Cardiac fibroblast (primary cell): Measurements from ENCODE around the gene OSBPL10.

Experiments
- DNase-seq, 2 donors: peaks; one replicate each; pipeline versions ENCODE4 v3.0.0 to v3.0.0-alpha.2; 2010; ENCODE audit warnings: low read depth in 2 of 2
- H3K4me3 ChIP-seq, 2 donors: replicated peaks in 1 of 2; 1 replicate in 1 of 2; 2 replicates in 1 of 2; pipeline ENCODE4 v1.5.1; 2011; ENCODE audit warnings: low read depth in 2 of 2, low read length in 2 of 2, mild to moderate bottlenecking in 2 of 2, moderate library complexity in 1 of 2
- TF ChIP-seq, protein P1 (sequence below): IDR thresholded peaks from one replicate; pipeline ENCODE4 v1.5.1; 2011; ENCODE audit warnings: low read depth, mild to moderate bottlenecking, low read length, inconsistent platforms

OSBPL10 gene

DNA sequence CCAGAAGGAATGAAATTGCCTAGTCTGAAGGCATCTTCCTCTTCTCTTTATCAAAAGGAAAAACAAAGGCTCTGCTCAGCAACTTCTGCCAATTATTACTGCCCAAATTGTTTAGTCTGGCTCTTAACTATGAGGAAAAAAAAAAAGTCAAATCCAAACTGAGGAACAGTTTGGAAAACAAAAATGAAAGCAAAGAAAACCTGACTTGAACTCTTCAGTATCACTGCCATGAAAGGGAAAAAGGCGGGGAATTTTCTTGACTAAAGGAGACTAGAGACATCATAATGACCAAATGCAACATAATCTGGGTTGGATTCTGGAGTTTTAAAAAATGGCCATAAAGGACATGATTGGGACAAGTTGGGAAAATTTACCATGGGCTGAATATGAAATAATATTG lies 292.1 kb downstream of the OSBPL10 start:
- TF ChIP-seq, protein P1, sequence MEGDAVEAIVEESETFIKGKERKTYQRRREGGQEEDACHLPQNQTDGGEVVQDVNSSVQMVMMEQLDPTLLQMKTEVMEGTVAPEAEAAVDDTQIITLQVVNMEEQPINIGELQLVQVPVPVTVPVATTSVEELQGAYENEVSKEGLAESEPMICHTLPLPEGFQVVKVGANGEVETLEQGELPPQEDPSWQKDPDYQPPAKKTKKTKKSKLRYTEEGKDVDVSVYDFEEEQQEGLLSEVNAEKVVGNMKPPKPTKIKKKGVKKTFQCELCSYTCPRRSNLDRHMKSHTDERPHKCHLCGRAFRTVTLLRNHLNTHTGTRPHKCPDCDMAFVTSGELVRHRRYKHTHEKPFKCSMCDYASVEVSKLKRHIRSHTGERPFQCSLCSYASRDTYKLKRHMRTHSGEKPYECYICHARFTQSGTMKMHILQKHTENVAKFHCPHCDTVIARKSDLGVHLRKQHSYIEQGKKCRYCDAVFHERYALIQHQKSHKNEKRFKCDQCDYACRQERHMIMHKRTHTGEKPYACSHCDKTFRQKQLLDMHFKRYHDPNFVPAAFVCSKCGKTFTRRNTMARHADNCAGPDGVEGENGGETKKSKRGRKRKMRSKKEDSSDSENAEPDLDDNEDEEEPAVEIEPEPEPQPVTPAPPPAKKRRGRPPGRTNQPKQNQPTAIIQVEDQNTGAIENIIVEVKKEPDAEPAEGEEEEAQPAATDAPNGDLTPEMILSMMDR, result no peak
- H3K4me3 ChIP-seq, result no peak overlapping the region
- DNase-seq, result peak in 1 of 2 donors; percentile 13

DNA sequence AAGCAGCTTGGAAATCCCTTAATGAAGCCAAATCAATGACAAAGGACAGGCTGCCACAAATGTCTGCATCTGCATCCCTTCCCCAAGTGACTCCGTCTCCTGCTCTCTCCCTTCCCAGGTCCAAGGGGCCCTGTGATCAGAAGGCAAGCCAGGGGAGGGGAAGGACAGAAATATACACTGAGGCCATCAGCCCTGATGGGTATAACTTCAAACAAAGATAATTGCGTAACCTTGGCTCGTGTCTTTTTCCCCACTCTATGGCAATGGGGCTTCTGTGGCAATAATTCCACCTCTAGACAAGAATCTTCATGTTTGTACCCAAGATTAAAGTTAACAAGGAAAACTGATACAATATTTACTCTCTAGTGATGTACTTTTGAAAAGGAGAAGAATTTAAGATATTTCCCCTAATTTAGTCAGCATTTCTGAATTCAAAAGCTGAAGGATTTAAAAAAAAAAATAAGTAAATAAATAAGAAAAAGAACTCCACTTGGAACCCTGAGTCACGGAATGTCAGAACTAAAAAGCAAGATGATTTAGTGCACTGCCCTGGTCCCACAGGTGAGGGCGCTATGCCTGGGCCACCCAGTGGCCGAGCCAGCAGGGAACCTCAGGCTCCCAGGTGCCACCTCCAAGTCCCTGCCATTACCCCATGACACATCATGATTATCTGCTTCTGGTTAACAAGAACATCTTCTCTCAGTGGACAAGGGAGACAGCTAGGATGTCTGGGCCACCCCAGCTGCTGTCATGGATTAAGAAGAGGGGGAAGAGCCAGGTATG lies 293.9 kb downstream of the OSBPL10 start:
- TF ChIP-seq, protein P1, result no peak
- DNase-seq, result no peak
- H3K4me3 ChIP-seq, result no peak overlapping the region

DNA sequence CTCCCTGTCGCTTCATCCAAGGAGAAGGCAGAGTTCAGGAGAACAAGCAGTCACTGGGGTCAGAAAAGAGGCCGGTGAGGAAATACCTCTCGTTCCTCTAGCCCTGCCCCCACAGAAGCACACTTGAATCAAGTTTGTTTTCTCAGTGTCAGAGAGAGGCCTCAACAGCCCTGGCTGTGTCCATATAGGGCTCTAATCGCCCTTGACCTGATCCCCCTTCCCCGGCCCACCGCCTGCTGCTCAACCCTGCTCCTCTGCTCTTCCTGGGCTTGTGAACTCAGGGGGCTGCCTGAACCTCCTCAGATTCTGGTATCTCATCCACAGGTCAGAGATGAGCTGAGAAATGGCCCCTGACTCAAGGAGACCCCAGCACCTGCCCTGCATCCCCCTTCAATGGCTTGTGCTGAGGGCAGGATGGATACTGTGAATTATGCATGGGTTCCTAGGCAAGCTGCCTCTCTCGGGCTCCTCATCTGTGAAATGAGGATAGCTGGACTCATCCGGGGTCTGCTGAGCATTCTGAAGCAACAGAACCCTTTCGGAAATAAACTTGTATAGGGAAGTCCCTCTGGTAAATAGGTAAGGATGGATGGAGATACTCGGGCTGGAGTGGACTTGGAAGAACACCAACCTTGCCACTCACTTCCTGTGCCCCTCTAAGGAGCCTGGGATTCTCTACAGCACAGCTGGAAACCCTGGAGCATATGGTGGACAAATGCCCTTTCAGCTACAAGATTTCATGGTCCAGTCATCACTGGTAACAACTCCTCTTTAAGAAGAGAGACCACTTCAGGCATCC lies 300.8 kb downstream of the OSBPL10 start:
- no peak for DNase-seq
- TF ChIP-seq, protein P1, result no peak
- no peak overlapping the region for H3K4me3 ChIP-seq

DNA sequence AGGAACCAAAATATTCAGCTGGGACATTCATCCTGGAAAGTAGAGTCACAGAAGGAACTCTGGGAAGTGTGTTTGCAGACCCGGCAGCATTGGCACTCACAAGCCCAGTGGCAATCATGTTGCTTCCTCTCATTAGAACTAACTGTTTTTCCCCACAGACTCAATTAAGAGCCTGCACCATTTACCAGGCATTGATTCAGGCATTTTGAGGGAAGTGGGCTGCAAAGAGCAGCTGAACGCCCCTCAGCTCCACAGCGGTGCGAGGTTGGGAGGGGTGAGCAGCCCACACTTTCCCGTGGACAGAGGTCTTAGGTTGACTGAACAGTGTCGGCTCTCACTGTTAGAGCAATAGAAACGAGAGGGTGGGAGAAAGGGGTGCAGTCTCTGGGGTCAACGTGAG lies 304.5 kb downstream of the OSBPL10 start:
- DNase-seq, result no peak
- H3K4me3 ChIP-seq, result no peak overlapping the region
- TF ChIP-seq, protein P1, result no peak

DNA sequence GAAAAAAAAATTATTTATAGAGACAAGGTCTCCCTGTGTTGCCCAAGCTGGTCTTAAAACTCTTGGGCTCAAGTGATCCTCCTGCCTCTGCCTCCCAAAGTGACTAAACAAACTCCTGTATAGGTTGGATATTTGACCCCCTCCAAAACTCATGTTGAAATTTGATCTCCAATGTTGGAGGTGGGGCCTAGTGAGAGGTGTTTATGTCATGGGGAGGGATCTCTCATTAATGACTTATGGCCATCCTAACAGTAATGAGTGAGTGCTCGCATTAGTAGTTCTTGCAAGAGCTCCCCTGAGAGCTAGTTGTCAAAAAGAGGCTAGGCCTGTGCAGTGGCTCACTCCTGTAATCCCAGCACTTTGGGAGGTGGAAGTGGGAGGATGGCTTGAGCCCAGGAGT lies 307.1 kb downstream of the OSBPL10 start:
- H3K4me3 ChIP-seq, result no peak overlapping the region
- TF ChIP-seq, protein P1, result no peak
- no peak for DNase-seq

DNA sequence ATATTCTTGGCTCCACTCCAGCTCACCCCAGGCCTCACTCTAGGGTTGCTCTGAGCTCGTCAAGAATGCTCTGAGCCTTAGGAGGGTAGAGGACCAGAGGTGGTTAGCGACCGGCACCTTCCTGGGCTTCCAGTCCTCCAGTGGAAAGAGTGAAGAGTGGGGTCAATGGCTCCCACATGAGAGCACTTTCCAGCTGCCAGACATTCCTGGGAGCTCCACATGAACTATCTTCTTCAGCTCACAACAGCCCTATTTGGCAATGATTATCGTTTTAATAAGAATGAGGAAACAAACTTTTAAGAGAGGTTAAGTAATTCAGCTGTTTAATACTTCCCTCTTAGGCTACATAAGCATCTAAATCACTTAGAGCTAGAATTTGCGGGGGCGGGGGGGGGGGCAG lies 309.1 kb downstream of the OSBPL10 start:
- TF ChIP-seq, protein P1, result no peak
- no peak overlapping the region for H3K4me3 ChIP-seq
- DNase-seq, result peak in 1 of 2 donors; percentile 10
